ENCODE results near the gene IBSP. TPM values are rescaled to one million over a fixed set of nuclear protein-coding genes. Genes with fewer than 3 reads are reported as not detected.

IBSP gene
- total and polyA plus RNA-seq, 10 donors = not detected

DNA sequence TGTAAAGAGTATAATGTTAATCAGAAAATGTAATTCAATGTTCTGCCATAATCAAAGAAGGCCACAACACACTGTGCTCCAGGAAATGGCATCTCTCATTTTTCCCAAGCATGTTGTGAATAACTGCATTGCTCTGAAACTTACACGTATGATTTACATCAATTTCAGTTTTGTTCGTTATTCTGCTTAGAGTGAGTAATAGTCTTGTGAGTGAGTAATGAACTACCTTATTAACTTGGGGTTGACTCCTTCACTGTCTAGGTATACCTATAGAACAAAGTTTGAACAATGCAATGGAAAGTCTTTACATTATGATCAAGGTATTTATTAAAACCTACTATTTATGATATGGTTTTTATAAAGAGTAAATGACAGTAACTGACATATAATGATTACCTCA lies 17.8 kb upstream of the IBSP start:
- Histone ChIP-seq H3K9me3 (no peaks in the 10 kb centered on the region), H3K4me1 (no peaks in the 10 kb centered on the region), H3K27ac (no peak overlapping the region), H3K27me3 (replicated peaks in 1 of 7) (no peaks in the 10 kb centered on the region), H3K4me3 (no peak overlapping the region), H3K36me3 (no peaks in the 10 kb centered on the region)
- no peak for DNase-seq
- TF ChIP-seq POLR2A (IDR thresholded peaks at IDR 0.05) (no peak), POLR2AphosphoS5 (IDR thresholded peaks at IDR 0.05) (no peak), CTCF (IDR thresholded peaks at IDR 0.05 in 8 of 11, conservative IDR thresholded peaks at IDR 0.05 in 3 of 11) (no peak)
- 78 to 94% (median 87%) methylated on average over 2 of the region's 2 CpGs for WGBS, 5 donors
- intact Hi-C loops (cut with DNase I; ENCODE audit: low total_unique reads) = no loop called here

DNA sequence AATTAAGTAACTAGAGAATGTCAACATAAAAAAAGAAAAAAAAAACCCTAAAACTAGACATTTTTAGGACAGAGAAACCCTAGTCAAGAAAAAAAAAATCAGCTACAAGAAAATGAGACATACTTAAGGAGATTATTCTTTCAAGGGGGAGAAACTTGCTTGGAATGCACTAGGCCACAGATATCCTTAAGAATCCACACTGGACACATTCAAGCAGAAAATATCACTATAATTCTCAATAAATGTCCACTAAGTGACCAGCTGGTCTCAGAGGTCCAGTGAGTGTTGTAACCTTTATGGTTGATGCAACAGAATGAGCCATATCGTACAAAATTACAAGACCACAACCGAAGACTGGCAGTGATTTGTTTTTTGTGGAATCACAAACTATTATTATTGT lies 15.6 kb upstream of the IBSP start:
- Histone ChIP-seq H3K27me3 (replicated peaks in 1 of 7) (no peaks in the 10 kb centered on the region), H3K9me3 (no peaks in the 10 kb centered on the region), H3K4me1 (no peaks in the 10 kb centered on the region), H3K36me3 (no peaks in the 10 kb centered on the region), H3K4me3 (no peak overlapping the region), H3K27ac (no peak overlapping the region)
- TF ChIP-seq CTCF (IDR thresholded peaks at IDR 0.05 in 8 of 11, conservative IDR thresholded peaks at IDR 0.05 in 3 of 11) = no peak
- no peak for TF ChIP-seq POLR2A (IDR thresholded peaks at IDR 0.05)
- TF ChIP-seq POLR2AphosphoS5 (IDR thresholded peaks at IDR 0.05) = no peak
- intact Hi-C loops (cut with DNase I; ENCODE audit: low total_unique reads) = no loop called here
- 79 to 84% (median 81%) methylated on average over 2 of the region's 2 CpGs for WGBS, 5 donors
- DNase-seq = no peak

DNA sequence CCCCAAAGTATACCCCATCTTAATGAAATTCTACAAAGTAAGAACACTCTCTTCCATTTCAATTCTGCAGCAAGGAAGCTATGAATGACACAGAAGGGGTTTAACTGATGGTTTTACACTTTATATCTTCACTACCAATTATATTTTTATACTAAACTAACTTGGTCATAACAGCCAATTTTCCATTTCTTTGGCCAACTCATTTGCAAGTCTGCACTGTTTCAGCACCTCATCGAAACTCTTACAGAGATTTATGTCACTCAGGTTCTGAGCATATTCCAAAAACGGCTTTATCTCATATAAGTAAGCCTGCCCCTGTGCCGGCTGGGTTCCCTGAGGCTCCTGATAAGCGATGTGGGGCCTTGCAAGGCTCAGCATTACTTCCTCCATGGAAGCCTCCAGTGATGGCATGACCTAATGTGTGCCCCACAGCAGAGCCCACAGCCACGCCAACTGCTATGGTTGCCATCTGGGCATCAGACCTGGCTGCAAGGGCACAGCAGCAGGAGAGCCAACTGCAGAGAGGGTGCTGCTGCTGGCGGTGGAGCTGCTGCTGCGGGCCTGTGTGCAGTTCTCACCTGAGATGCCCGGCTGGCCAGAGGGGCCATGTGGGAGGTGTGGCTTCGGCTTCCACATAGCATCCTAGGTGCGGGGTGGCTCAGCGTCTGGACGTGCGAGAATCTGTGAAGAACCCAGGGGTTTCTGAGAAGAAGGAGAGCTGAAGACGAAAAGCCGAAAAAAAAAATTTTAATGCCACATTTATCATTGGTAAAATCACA lies 13.4 kb upstream of the IBSP start:
- no peaks in the 10 kb centered on the region for H3K4me1 ChIP-seq
- H3K27ac ChIP-seq = no peak overlapping the region
- no peak overlapping the region for H3K4me3 ChIP-seq
- H3K27me3 ChIP-seq (replicated peaks in 1 of 7) = no peaks in the 10 kb centered on the region
- H3K36me3 ChIP-seq = no peaks in the 10 kb centered on the region
- WGBS, 5 donors = 84 to 92% (median 85%) methylated on average over 15 of the region's 15 CpGs
- peak; percentile 56 for DNase-seq
- intact Hi-C loops (cut with DNase I; ENCODE audit: low total_unique reads) = no loop called here
- no peak for TF ChIP-seq POLR2A (IDR thresholded peaks at IDR 0.05)
- TF ChIP-seq CTCF (IDR thresholded peaks at IDR 0.05 in 8 of 11, conservative IDR thresholded peaks at IDR 0.05 in 3 of 11) = no peak
- no peak for TF ChIP-seq POLR2AphosphoS5 (IDR thresholded peaks at IDR 0.05)
- no peaks in the 10 kb centered on the region for H3K9me3 ChIP-seq

GRCh38 chr4:87802858-87803257 lies 3.5 kb downstream of the IBSP start:
- TF ChIP-seq POLR2A (IDR thresholded peaks at IDR 0.05) (no peak), POLR2AphosphoS5 (IDR thresholded peaks at IDR 0.05) (no peak), CTCF (IDR thresholded peaks at IDR 0.05 in 8 of 11, conservative IDR thresholded peaks at IDR 0.05 in 3 of 11) (no peak)
- intact Hi-C loops (cut with DNase I; ENCODE audit: low total_unique reads) = no loop called here
- H3K27me3 ChIP-seq (replicated peaks in 1 of 7) = no peaks in the 10 kb centered on the region
- H3K4me1 ChIP-seq = no peaks in the 10 kb centered on the region
- no peaks in the 10 kb centered on the region for H3K9me3 ChIP-seq
- H3K4me3 ChIP-seq = no peak overlapping the region
- H3K36me3 ChIP-seq = no peaks in the 10 kb centered on the region
- no peak overlapping the region for H3K27ac ChIP-seq
- DNase-seq = no peak
